ENCODE data around the gene PRG2.
"Not testable (repeated sequence)": the region's sequence is repeated elsewhere in the genome, so short reads cannot be mapped to it uniquely, and the experiment has no call there.

The PRG2 gene

GRCh38 chr11:57418131-57418530 is 27.7 kb upstream of the PRG2 start:
- no peak for DNase-seq

GRCh38 chr11:57417056-57417455 is 26.6 kb upstream of the PRG2 start:
- no peak for DNase-seq

- no peak for DNase-seq
Measured at GRCh38 chr11:57416436-57416835, 26.0 kb upstream of the PRG2 start.

- DNase-seq: no peak
Measured at GRCh38 chr11:57414612-57415212, 24.3 kb upstream of the PRG2 start.

GRCh38 chr11:57413681-57414080 is 23.2 kb upstream of the PRG2 start:
- no peak for DNase-seq

GRCh38 chr11:57410287-57410686 is 19.8 kb upstream of the PRG2 start:
- no peak for DNase-seq

- no peak for DNase-seq
Measured at GRCh38 chr11:57409321-57410100, 19.1 kb upstream of the PRG2 start.

- DNase-seq: no peak
Measured at GRCh38 chr11:57408771-57409170, 18.3 kb upstream of the PRG2 start.

GRCh38 chr11:57407941-57408475 is 17.6 kb upstream of the PRG2 start:
- DNase-seq: no peak

GRCh38 chr11:57407010-57407920 is 16.8 kb upstream of the PRG2 start:
- no peak for DNase-seq

- DNase-seq: peak; percentile 60 to 68
Measured at GRCh38 chr11:57406337-57406904, 16.0 kb upstream of the PRG2 start.

- no peak for DNase-seq
Measured at GRCh38 chr11:57405271-57405860, 14.9 kb upstream of the PRG2 start.

- DNase-seq: no peak
Measured at GRCh38 chr11:57403802-57404147, 13.3 kb upstream of the PRG2 start.

- DNase-seq: not testable (repeated sequence)
Measured at GRCh38 chr11:57403003-57403801, 12.8 kb upstream of the PRG2 start.

GRCh38 chr11:57402188-57403002 is 11.9 kb upstream of the PRG2 start:
- no peak for DNase-seq

- no peak for DNase-seq
Measured at GRCh38 chr11:57399972-57400578, 9.6 kb upstream of the PRG2 start.

- no peak for DNase-seq
Measured at GRCh38 chr11:57399221-57399620, 8.8 kb upstream of the PRG2 start.

- DNase-seq: no peak
Measured at GRCh38 chr11:57397394-57397990, 7.0 kb upstream of the PRG2 start.

GRCh38 chr11:57396744-57397143 is 6.3 kb upstream of the PRG2 start:
- no peak for DNase-seq
